GM12872 (cell line): Measurements from ENCODE around the gene ARHGAP24.

Experiments used
- CTCF ChIP-seq: IDR thresholded peaks from 3 replicates; pipeline ENCODE4 v1.5.1; 2011; ENCODE audit warnings: low read depth, mild to moderate bottlenecking, low read length, moderate library complexity; ENCODE audit not compliant: insufficient read depth

Gene ARHGAP24

GRCh38 chr4:85748654-85749053 is 273.7 kb downstream of the ARHGAP24 start:
- TF ChIP-seq CTCF: no peak

- no peak for TF ChIP-seq CTCF
These were observed 276.9 kb downstream of the ARHGAP24 start for GRCh38 chr4:85751866-85752265.

- no peak for TF ChIP-seq CTCF
These were observed 280.3 kb downstream of the ARHGAP24 start for GRCh38 chr4:85755285-85755684.

GRCh38 chr4:85756938-85757337 is 282.0 kb downstream of the ARHGAP24 start:
- TF ChIP-seq CTCF: peak; percentile 60

- TF ChIP-seq CTCF: no peak
These were observed 284.4 kb downstream of the ARHGAP24 start for GRCh38 chr4:85759388-85759787.

- no peak for TF ChIP-seq CTCF
These were observed 285.6 kb downstream of the ARHGAP24 start for GRCh38 chr4:85760511-85760910.

GRCh38 chr4:85761803-85762528 is 287.0 kb downstream of the ARHGAP24 start:
- TF ChIP-seq CTCF: no peak
